ENCODE results near the gene ERICH6B.

- TF ChIP-seq CTCF (IDR thresholded peaks at IDR 0.05; ENCODE audit: low read length) (no peak), EZH2 (IDR thresholded peaks at IDR 0.05; ENCODE audit: borderline replicate concordance, low read length) (no peak)
Measured at GRCh38 chr13:45540864-45541263, 74.7 kb downstream of the ERICH6B start.

Data from OCI-LY1 (cell line).